GM21786 (cell line): ENCODE measurements around the gene KIF22.
"Not testable (repeated sequence)": the region's sequence is repeated elsewhere in the genome, so short reads cannot be mapped to it uniquely, and the experiment has no call there.

ENCODE experiments used
- ATAC-seq: cut with Tn5 transposase; IDR thresholded peaks from one replicate; pipeline ENCODE4 v1.9.1; 2021; ENCODE audit not compliant: unreplicated experiment

KIF22 gene

GRCh38 chr16:29765167-29766032 lies 25.2 kb upstream of the KIF22 start:
- ATAC-seq = no peak

GRCh38 chr16:29766571-29766970 lies 24.0 kb upstream of the KIF22 start:
- no peak for ATAC-seq

- no peak for ATAC-seq
These were observed 23.5 kb upstream of the KIF22 start for GRCh38 chr16:29767062-29767461.

- no peak for ATAC-seq
These were observed 21.0 kb upstream of the KIF22 start for GRCh38 chr16:29769507-29769906.

- ATAC-seq = no peak
These were observed 20.2 kb upstream of the KIF22 start for GRCh38 chr16:29770250-29770929.

GRCh38 chr16:29772330-29772729 lies 18.2 kb upstream of the KIF22 start:
- not testable (repeated sequence) for ATAC-seq

DNA sequence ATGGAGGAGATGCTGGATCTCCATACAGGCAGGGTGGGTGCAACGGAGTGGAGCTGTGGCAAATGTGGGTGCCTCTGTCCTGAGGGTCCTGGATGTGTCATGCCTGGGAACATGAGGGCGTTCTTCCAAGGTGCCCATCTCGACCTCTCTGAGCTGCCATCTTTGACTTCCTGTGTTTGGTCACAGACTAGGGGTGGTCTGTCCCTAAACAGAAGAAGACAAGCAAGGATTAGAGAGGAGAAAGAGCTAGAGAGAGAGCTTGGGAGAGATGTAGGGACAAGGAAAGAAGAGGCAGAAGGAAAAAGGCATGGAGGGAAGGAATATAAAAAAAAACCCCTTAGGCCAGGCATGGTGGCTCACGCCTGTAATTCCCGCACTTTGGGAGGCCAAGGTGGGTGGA lies 15.8 kb upstream of the KIF22 start:
- no peak for ATAC-seq

- no peak for ATAC-seq
These were observed 14.7 kb upstream of the KIF22 start for GRCh38 chr16:29775742-29776408.

- ATAC-seq = no peak
These were observed 12.8 kb upstream of the KIF22 start, which contains the start of gene ZG16 for GRCh38 chr16:29777576-29778350. ZG16 (plus strand) TSS chr16:29778256; CDS start chr16:29779267, 1,011 bp downstream.

- ATAC-seq = no peak
These were observed 11.1 kb upstream of the KIF22 start for GRCh38 chr16:29779474-29779873.

GRCh38 chr16:29783094-29783953 lies 7.2 kb upstream of the KIF22 start:
- ATAC-seq = not testable (repeated sequence)

DNA sequence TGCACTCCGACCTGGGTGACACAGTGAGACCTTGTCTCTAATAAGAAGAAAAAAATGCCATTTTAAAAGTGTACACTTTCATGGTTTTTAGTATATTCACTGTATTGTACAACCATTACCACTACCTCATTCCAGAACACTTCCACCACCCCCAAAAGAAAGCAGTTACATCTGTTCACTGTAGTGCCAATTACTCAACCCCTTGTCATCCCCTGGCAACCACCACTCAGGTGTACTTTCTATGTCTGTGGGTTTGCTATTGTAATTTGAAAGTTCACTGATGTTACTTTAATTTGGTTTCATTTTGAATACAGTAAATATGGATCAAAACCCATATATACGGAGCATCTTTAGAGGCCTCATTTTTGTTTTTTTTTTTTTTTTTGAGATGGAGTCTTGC lies 6.4 kb upstream of the KIF22 start:
- ATAC-seq = no peak

- no peak for ATAC-seq
These were observed 5.5 kb upstream of the KIF22 start for GRCh38 chr16:29784901-29785500.

DNA sequence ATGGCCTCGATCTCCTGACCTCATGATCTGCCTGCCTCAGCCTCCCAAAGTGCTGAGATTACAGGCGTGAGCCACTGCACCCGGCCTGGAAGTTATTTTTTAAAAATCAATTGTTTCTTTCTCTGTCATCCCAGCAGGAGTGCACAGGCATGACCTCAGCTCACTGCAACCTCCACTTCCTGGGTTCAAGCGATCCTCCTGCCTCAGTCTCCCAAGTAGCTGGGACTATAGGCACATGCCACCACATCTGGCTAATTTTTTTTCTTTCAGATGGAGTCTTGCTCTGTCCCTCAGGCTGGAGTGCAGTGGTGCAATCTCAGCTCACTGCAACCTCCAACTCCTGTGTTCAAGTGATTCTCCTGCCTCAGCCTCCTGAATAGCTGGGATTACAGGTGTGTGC lies 3.4 kb upstream of the KIF22 start:
- ATAC-seq = not testable (repeated sequence)

DNA sequence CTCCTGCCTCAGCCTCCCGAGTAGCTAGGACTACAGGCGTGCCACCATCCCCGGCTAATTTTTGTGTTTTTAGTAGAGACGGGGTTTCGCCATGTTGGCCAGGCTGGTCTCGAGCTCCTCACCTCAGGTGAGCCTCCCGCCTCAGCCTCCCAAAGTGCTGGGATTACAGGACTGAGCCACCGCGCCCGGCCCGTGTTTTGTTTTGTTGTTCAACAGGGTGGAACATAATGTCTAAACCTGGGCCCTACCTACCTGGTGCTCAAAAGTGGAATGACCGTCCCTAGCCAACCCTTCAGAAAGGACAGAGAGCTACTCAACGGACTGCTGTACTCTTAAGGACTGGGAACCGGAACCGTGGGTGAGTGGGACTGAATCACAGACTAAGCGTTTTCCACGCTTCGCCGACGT lies 772 bp upstream of the KIF22 start:
- no peak for ATAC-seq

GRCh38 chr16:29790949-29791844 lies 646 bp downstream of the KIF22 start:
- no peak for ATAC-seq

DNA sequence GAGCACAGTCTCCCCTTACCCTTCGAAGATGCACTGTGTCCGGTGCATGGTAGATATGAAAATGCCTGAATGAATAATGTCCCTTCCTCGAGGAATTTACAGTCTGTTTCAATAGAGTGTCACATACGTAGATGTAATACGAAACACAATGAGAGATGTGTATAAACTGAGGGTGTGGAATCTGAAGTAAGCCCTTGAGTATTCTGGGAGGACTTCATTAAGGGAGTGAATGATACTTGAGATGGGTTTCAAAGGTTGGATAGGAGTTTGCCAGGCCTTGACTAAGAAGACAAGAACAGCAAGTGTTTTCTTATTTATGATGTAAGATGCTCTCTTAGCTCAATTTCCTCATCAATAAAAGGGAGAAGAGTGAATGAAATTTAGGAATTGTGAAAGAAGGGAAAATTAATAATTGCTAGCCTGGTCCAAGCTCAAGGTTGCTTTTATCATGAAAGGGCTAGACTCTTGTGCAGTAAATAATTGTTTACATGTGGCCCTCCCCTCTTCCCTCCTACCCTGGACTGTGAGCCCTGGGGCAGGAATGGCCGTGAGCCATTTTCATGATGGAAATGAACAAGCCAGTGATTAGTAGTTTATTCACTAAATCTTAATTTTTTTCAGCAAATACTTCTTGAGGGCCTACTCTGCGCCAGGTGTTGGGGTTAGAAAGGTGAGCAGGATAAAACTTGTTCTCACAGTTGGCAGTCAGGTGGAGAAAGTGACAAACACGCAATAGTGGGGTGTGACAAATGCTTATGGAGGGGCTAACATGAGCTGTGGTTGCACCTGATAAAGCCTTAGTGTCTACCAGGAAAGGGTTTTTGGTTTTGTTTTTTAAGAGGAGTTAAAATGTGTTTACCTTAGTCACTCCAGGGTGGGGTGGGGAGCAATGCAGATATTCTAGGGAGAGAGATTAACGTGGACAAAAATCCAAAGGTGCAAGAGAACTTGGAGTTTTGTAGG lies 1.6 kb downstream of the KIF22 start:
- no peak for ATAC-seq
